Measurements from ENCODE around the gene ERCC6L. TPM values are rescaled to one million over a fixed set of nuclear protein-coding genes. Genes with fewer than 3 reads are reported as not detected.

Gene ERCC6L
- 1 to 10 TPM in 3 of 4 donors, under 1 TPM in 1; 0.76 to 6.4 (median 3.2) TPM for total RNA-seq

- WGBS, 2 donors = 67% methylated on average over 24 of the region's 59 CpGs; no CpG with 5 or more reads in 1 of the 2 donors
- H3K9me3 ChIP-seq = no peaks in the 10 kb centered on the region
- peak; percentile 25 for DNase-seq
Measured at GRCh38 chrX:72238721-72239475, at the start of gene ERCC6L. Gene ERCC6L (minus strand): TSS chrX:72239027. CDS start chrX:72238911, 116 bp downstream.

GRCh38 chrX:72282302-72282701 is 43.5 kb upstream of the ERCC6L start:
- no peaks in the 10 kb centered on the region for H3K36me3 ChIP-seq
- intact Hi-C loops (cut with DNase I) = no loop called here
- 95 to 100% methylated on average over 1 of the region's 1 CpG for WGBS, 2 donors
- H3K9me3 ChIP-seq = no peaks in the 10 kb centered on the region
- H3K4me3 ChIP-seq = no peak overlapping the region
- H3K4me1 ChIP-seq = no peaks in the 10 kb centered on the region
- H3K27ac ChIP-seq = no peak overlapping the region
- TF ChIP-seq POLR2A (IDR thresholded peaks at IDR 0.05) (no peak), CTCF (IDR thresholded peaks at IDR 0.05) (no peak)
- no peaks in the 10 kb centered on the region for H3K27me3 ChIP-seq
- DNase-seq = no peak

More at GRCh38 chrX:72238721-72239475, at the start of gene ERCC6L:
- H3K4me3 ChIP-seq = peak within 1 kb of the TSS; percentile 29 to 57 (median 41)
- peak within 1 kb of the TSS; percentile 43 to 58 (median 53) for H3K27ac ChIP-seq
- no peaks in the 10 kb centered on the region for H3K36me3 ChIP-seq
- peaks cover 0 to 7% (median 0%) of the 10 kb centered on the region in 3 donors for H3K4me1 ChIP-seq
- intact Hi-C loops (cut with DNase I) = no loop called here
- TF ChIP-seq POLR2A (IDR thresholded peaks at IDR 0.05) = peak in 2 of 4 donors; percentile 14 to 20
- no peak for TF ChIP-seq CTCF (IDR thresholded peaks at IDR 0.05)
- H3K27me3 ChIP-seq = no peaks in the 10 kb centered on the region

GRCh38 chrX:72280321-72280845 is 41.6 kb upstream of the ERCC6L start:
- 54 to 59% methylated on average over 5 of the region's 5 CpGs for WGBS, 2 donors
- TF ChIP-seq POLR2A (IDR thresholded peaks at IDR 0.05) = no peak
- no peak for TF ChIP-seq CTCF (IDR thresholded peaks at IDR 0.05)
- H3K4me1 ChIP-seq = peaks cover 7 to 10% (median 7%) of the 10 kb centered on the region in 3 donors
- no peaks in the 10 kb centered on the region for H3K27me3 ChIP-seq
- H3K9me3 ChIP-seq = no peaks in the 10 kb centered on the region
- no peak overlapping the region for H3K4me3 ChIP-seq
- H3K27ac ChIP-seq = no peak overlapping the region
- peaks cover 0 to under 1% (median 0%) of the 10 kb centered on the region in 3 donors for H3K36me3 ChIP-seq
- intact Hi-C loops (cut with DNase I) = no loop called here
- DNase-seq = no peak

GRCh38 chrX:72276478-72276953 is 37.7 kb upstream of the ERCC6L start:
- TF ChIP-seq CTCF (IDR thresholded peaks at IDR 0.05) (no peak), POLR2A (IDR thresholded peaks at IDR 0.05) (no peak)
- peak overlapping the region; percentile 84 to 92 (median 86) for H3K27ac ChIP-seq
- no peak for DNase-seq
- peaks cover 7 to 49% (median 28%) of the 10 kb centered on the region in 3 donors for H3K4me1 ChIP-seq
- H3K27me3 ChIP-seq = no peaks in the 10 kb centered on the region
- peaks cover 0 to 38% (median 26%) of the 10 kb centered on the region in 3 donors for H3K36me3 ChIP-seq
- H3K4me3 ChIP-seq = peak overlapping the region; percentile 61 to 87 (median 74)
- intact Hi-C loops (cut with DNase I) = no loop called here
- WGBS, 2 donors = 0 to 2% methylated on average over 6 of the region's 18 CpGs
- no peaks in the 10 kb centered on the region for H3K9me3 ChIP-seq

- peak overlapping the region in 1 of 4 donors; percentile 92 for H3K27ac ChIP-seq
- peaks cover 7 to 66% (median 30%) of the 10 kb centered on the region in 3 donors for H3K4me1 ChIP-seq
- intact Hi-C loops (cut with DNase I) = no loop called here
- H3K4me3 ChIP-seq = peak overlapping the region in 2 of 4 donors; percentile 73 to 74
- WGBS, 2 donors = 25 to 55% methylated on average over 4 to 5 of the region's 5 CpGs
- TF ChIP-seq POLR2A (IDR thresholded peaks at IDR 0.05) (no peak), CTCF (IDR thresholded peaks at IDR 0.05) (no peak)
- DNase-seq = no peak
- H3K27me3 ChIP-seq = no peaks in the 10 kb centered on the region
- H3K36me3 ChIP-seq = peaks cover 0 to 46% (median 34%) of the 10 kb centered on the region in 3 donors
- H3K9me3 ChIP-seq = no peaks in the 10 kb centered on the region
Measured at GRCh38 chrX:72274526-72274925, 35.7 kb upstream of the ERCC6L start.
